GM12878 (cell line): ENCODE measurements around the gene POLR3A. TPM values are rescaled to one million over a fixed set of nuclear protein-coding genes. Genes with fewer than 3 reads are reported as not detected.

Experiments used
- ATAC-seq: fragments of 200-7000 bp; cut with Tn5 transposase; 3 replicates; pipeline ENCODE4 v1.9.1; 2020; ENCODE audit warnings: mild to moderate bottlenecking, moderate library complexity
- BruUV-seq: library from RNA; stranded (reverse); fragments of 400-500 nt; replicated peaks from 2 replicates; lab custom pipeline; 2021; lab: Mats Ljungman, UMichigan
- CTCF ChIA-PET: fragments of 300-600 bp; sonication (Branson Sonifier 250); formaldehyde crosslinking; extraction: SDS; loops from one replicate; lab custom pipeline; 2021; ENCODE audit warnings: inconsistent platforms; lab: Yijun Ruan, JAX
- POLR2A ChIA-PET: fragments of 350-600 bp; formaldehyde crosslinking; extraction: SDS; loops from one replicate; lab custom pipeline; 2021; ENCODE audit warnings: inconsistent platforms; lab: Charles Lee
- RAD21 ChIA-PET: fragments of 300-600 bp; sonication (Branson Sonifier 250); formaldehyde crosslinking; loops from one replicate; lab custom pipeline; 2023; ENCODE audit warnings: antibody characterized with exemption; ENCODE audit not compliant: unreplicated experiment; lab: Charles Lee
- SMC1A ChIA-PET: fragments of 300-600 bp; sonication (Branson Sonifier 250); formaldehyde crosslinking; loops from one replicate; lab custom pipeline; 2023; ENCODE audit not compliant: unreplicated experiment, uncharacterized antibody; lab: Charles Lee
- DNase-seq: peaks from one replicate; pipeline ENCODE4 v3.0.0-alpha.2; 2011; ENCODE audit warnings: low read depth, low spot score
- FAIRE-seq: peaks from 3 replicates; lab custom pipeline; 2011; peaks lifted over from hg19 to GRCh38; lab: Jason Lieb, UNC
- H2AFZ ChIP-seq: 2 replicates; pipeline ENCODE4 v1.6.0; 2011; ENCODE audit warnings: low read depth, low read length, control low read depth; ENCODE audit not compliant: control insufficient read depth
- H3K27ac ChIP-seq: 2 replicates; pipeline ENCODE4 v1.5.1; 2011; ENCODE audit warnings: control low read depth; ENCODE audit not compliant: control insufficient read depth, insufficient read depth
- H3K27me3 ChIP-seq, 2 experiments: replicated peaks in 1 of 2; 2 replicates each; pipeline versions ENCODE4 v1.6.0 to v1.6.1; 2011; ENCODE audit warnings: low read length in 1 of 2; ENCODE audit not compliant: control insufficient read depth in 2 of 2, insufficient read depth in 2 of 2
- H3K36me3 ChIP-seq, 2 experiments: 2 replicates each; pipeline ENCODE4 v1.5.1; 2011; ENCODE audit warnings: low read length in 1 of 2; ENCODE audit not compliant: control insufficient read depth in 2 of 2, insufficient read depth in 2 of 2
- H3K4me1 ChIP-seq: 2 replicates; pipeline ENCODE4 v1.6.1; 2011; ENCODE audit warnings: mild to moderate bottlenecking, low read length, moderate library complexity, mixed read lengths; ENCODE audit not compliant: control insufficient read depth, insufficient read depth
- H3K4me2 ChIP-seq: 2 replicates; pipeline ENCODE4 v1.6.0; 2011; ENCODE audit warnings: control low read depth; ENCODE audit not compliant: control insufficient read depth, insufficient read depth
- H3K4me3 ChIP-seq: fragments of 200-600 bp; sonication (generic); 2 replicates; pipeline ENCODE4 v1.5.1; 2016
- H3K79me2 ChIP-seq: 2 replicates; pipeline ENCODE4 v1.6.0; 2011; ENCODE audit warnings: low read length; ENCODE audit not compliant: control insufficient read depth, insufficient read depth
- H3K9ac ChIP-seq: 2 replicates; pipeline ENCODE4 v1.8.0; 2011; ENCODE audit warnings: low read length, control low read depth, mixed read lengths; ENCODE audit not compliant: control insufficient read depth, insufficient read depth
- H3K9me3 ChIP-seq: replicated peaks from 3 replicates; pipeline ENCODE4 v1.5.1; 2011; ENCODE audit warnings: mild to moderate bottlenecking, low read length; ENCODE audit not compliant: control insufficient read depth, insufficient read depth
- H4K20me1 ChIP-seq: 2 replicates; pipeline ENCODE4 v1.6.0; 2011; ENCODE audit not compliant: control insufficient read depth, insufficient read depth
- CUX1 ChIP-seq: IDR thresholded peaks from 2 replicates; pipeline ENCODE4 v1.6.1; 2012; ENCODE audit warnings: improper control_type of control experiment, low read depth, low read length; ENCODE audit not compliant: insufficient replicate concordance
- ESRRA ChIP-seq: IDR thresholded peaks from 2 replicates; pipeline ENCODE4 v1.6.1; 2012; ENCODE audit warnings: mild to moderate bottlenecking, low read length, improper control_type of control experiment
- HCFC1 ChIP-seq: fragments of 150-350 bp; IDR thresholded peaks from 2 replicates; pipeline ENCODE4 v1.6.1; 2014; ENCODE audit warnings: low read length
- IKZF1 ChIP-seq: fragments of 450-650 bp; conservative IDR thresholded peaks from 2 replicates; pipeline ENCODE4 v1.6.1; 2017; ENCODE audit warnings: antibody characterized with exemption, mild to moderate bottlenecking
- KDM1A ChIP-seq: fragments of 200-600 bp; sonication (generic); IDR thresholded peaks from 2 replicates; pipeline ENCODE4 v1.6.1; 2016; ENCODE audit warnings: borderline replicate concordance
- MEF2B ChIP-seq: fragments of 450-650 bp; IDR thresholded peaks from 2 replicates; pipeline ENCODE4 v1.6.1; 2018; ENCODE audit warnings: mild to moderate bottlenecking, moderate library complexity; ENCODE audit not compliant: partially characterized antibody, poor library complexity, severe bottlenecking
- MLLT1 ChIP-seq: fragments of 450-650 bp; IDR thresholded peaks from 2 replicates; pipeline ENCODE4 v1.6.1; 2016; ENCODE audit warnings: mild to moderate bottlenecking
- NFYA ChIP-seq: IDR thresholded peaks from 2 replicates; pipeline ENCODE4 v1.6.1; 2011; ENCODE audit warnings: low read depth, mild to moderate bottlenecking, low read length, improper control_type of control experiment, borderline replicate concordance
- NR2C2 ChIP-seq: IDR thresholded peaks from 2 replicates; pipeline ENCODE4 v1.6.1; 2011; ENCODE audit warnings: borderline replicate concordance, low read depth; ENCODE audit not compliant: control insufficient read depth, insufficient read length
- POLR2AphosphoS5 ChIP-seq: IDR thresholded peaks from 2 replicates; pipeline ENCODE4 v1.6.1; 2011; ENCODE audit warnings: mild to moderate bottlenecking, low read length, inconsistent platforms
- RAD51 ChIP-seq: fragments of 450-650 bp; IDR thresholded peaks from 2 replicates; pipeline ENCODE4 v1.6.1; 2016; ENCODE audit warnings: moderate library complexity, mild to moderate bottlenecking, inconsistent platforms
- ZBTB11 ChIP-seq: fragments of 450-650 bp; formaldehyde crosslinking; IDR thresholded peaks from 2 replicates; pipeline ENCODE4 v1.5.0; 2022; ENCODE audit warnings: mild to moderate bottlenecking, missing genetic modification characterization
- ZNF24 ChIP-seq: fragments of 450-650 bp; IDR thresholded peaks from 2 replicates; pipeline ENCODE4 v1.6.1; 2017; ENCODE audit warnings: antibody characterized with exemption, mild to moderate bottlenecking
- in situ Hi-C: fragments of 300-500 bp; cut with MboI; formaldehyde crosslinking; loops from 9 replicates; pipeline ENCODE4 v1.14.3; 2018; ENCODE audit warnings: mixed read lengths
- intact Hi-C: fragments of 100-400 bp; cut with micrococcal nuclease; formaldehyde crosslinking; loops from one replicate; pipeline ENCODE4 v1.14.2; 2022; ENCODE audit not compliant: unreplicated experiment
- polyA plus RNA-seq, 11 experiments: library from polyadenylated mRNA; depleted of rRNA in 4 of 11; unstranded in 6 of 11; stranded (reverse) in 5 of 11; fragments of >200 nt; fragmentation: Nextera tagmentation in 4 of 11; fragmentation: Illumina TruSeq in 1 of 11; extraction: Ambion mirVana in 4 of 11; extraction: Trizol in 1 of 11; gene quantifications; 1 replicate in 1 of 11; 2 replicates in 10 of 11; pipeline versions ENCODE4 v1.2.1 to v1.2.3, GENCODE V29; 2011 to 2016; ENCODE audit warnings: inconsistent platforms in 2 of 11, missing spikeins in 2 of 11, low read depth in 1 of 11
- total RNA-seq, 4 experiments: library from RNA; depleted of rRNA in 3 of 4; stranded (reverse); fragments of >200 nt in 3 of 4; fragmentation: Illumina TruSeq in 1 of 4; extraction: Trizol in 1 of 4; gene quantifications; 2 replicates each; pipeline versions ENCODE4 v1.2.1 to v1.2.3, GENCODE V29; 2013 to 2021

The POLR3A gene
- total and polyA plus RNA-seq, 10 of the 15 experiments (the other 5 are each of a cell fraction or from before 2014, with no cell fraction given) = 5.4 to 20.4 (median 14.4) TPM

GRCh38 chr10:78000206-78000605 lies 29.1 kb downstream of the POLR3A start:
- H3K9ac ChIP-seq = no peak overlapping the region
- H3K27ac ChIP-seq = no peak overlapping the region
- no peaks in the 10 kb centered on the region for H3K79me2 ChIP-seq
- ChIA-PET RAD21 (no interaction called here), POLR2A (no interaction called here), CTCF (interaction anchor here (1.2 kb wide), 1 partner anchor 153 kb away, joined by 4 read pairs; no protein-coding TSS in a partner anchor), SMC1A (no interaction called here)
- FAIRE-seq (peak; percentile 56), ATAC-seq (no peak), DNase-seq (no peak)
- H3K4me2 ChIP-seq = no peak overlapping the region
- intact Hi-C loops = no loop called here
- peaks cover 11 to 21% of the 10 kb centered on the region in 2 experiments for H3K36me3 ChIP-seq
- no peak overlapping the region for H2AFZ ChIP-seq
- BruUV-seq = no TSS peak
- no peaks in the 10 kb centered on the region for H4K20me1 ChIP-seq
- H3K9me3 ChIP-seq = no peaks in the 10 kb centered on the region
- H3K4me3 ChIP-seq = no peak overlapping the region
- in situ Hi-C loops = no loop called here
- H3K4me1 ChIP-seq = no peaks in the 10 kb centered on the region
- no peaks in the 10 kb centered on the region for H3K27me3 ChIP-seq
- TF ChIP-seq IKZF1 = no peak
- no peak for TF ChIP-seq ZBTB11 (CRISPR knock-in tag)
- no peak for TF ChIP-seq ZNF24
- no peak for TF ChIP-seq MLLT1
- TF ChIP-seq NFYA = no peak
- TF ChIP-seq CUX1 = no peak
- TF ChIP-seq HCFC1 = no peak
- no peak for TF ChIP-seq NR2C2
- no peak for TF ChIP-seq ESRRA
- no peak for TF ChIP-seq KDM1A
- TF ChIP-seq MEF2B = no peak
- TF ChIP-seq RAD51 = no peak
- TF ChIP-seq POLR2AphosphoS5 = no peak
